IPS-18c (cell line): ENCODE measurements around the gene PABPC1L2A.
"Not testable (repeated sequence)": the region's sequence is repeated elsewhere in the genome, so short reads cannot be mapped to it uniquely, and the experiment has no call there.

ENCODE experiments used
- H3K4me3 ChIP-seq: 2 replicates; pipeline ENCODE4 v1.7.0; 2013; ENCODE audit warnings: low read depth, mild to moderate bottlenecking, low read length, moderate library complexity; ENCODE audit not compliant: insufficient read depth
- H3K9me3 ChIP-seq: one replicate; pipeline ENCODE4 v1.6.1; 2013; ENCODE audit warnings: mild to moderate bottlenecking, low read length, moderate library complexity; ENCODE audit not compliant: control insufficient read depth, insufficient read depth

PABPC1L2A gene

GRCh38 chrX:73079024-73079562, at the start of gene PABPC1L2A:
PABPC1L2A (minus strand) TSS chrX:73079512; CDS start chrX:73079386, 126 bp downstream.
- not testable (repeated sequence) for H3K4me3 ChIP-seq, H3K9me3 ChIP-seq

- Histone ChIP-seq H3K9me3 (peaks cover 9% of the 10 kb centered on the region), H3K4me3 (peak overlapping the region; percentile 52)
Observed at GRCh38 chrX:73127700-73128241, 48.5 kb upstream of the PABPC1L2A start.

GRCh38 chrX:73126240-73126639, 46.9 kb upstream of the PABPC1L2A start:
- H3K9me3 ChIP-seq = peaks cover 9% of the 10 kb centered on the region
- no peak overlapping the region; the same call in 1 of the 2 replicates for H3K4me3 ChIP-seq

GRCh38 chrX:73099505-73099904, 20.2 kb upstream of the PABPC1L2A start:
- not testable (repeated sequence) for H3K4me3 ChIP-seq, H3K9me3 ChIP-seq

GRCh38 chrX:73086766-73087165, 7.5 kb upstream of the PABPC1L2A start:
- H3K9me3 ChIP-seq, H3K4me3 ChIP-seq: not testable (repeated sequence)

- H3K4me3 ChIP-seq, H3K9me3 ChIP-seq: not testable (repeated sequence)
Observed at GRCh38 chrX:73079884-73080283, 572 bp upstream of the PABPC1L2A start.

- H3K9me3 ChIP-seq, H3K4me3 ChIP-seq: not testable (repeated sequence)
Observed at GRCh38 chrX:73078597-73078996, 715 bp downstream of the PABPC1L2A start.

- no peaks in the 10 kb centered on the region for H3K9me3 ChIP-seq
- H3K4me3 ChIP-seq = no peak overlapping the region
Observed at GRCh38 chrX:73076838-73077237, 2.5 kb downstream of the PABPC1L2A start.

GRCh38 chrX:73069365-73070035, 9.8 kb downstream of the PABPC1L2A start:
- Histone ChIP-seq H3K9me3 (peaks cover 17% of the 10 kb centered on the region), H3K4me3 (no peak overlapping the region)

GRCh38 chrX:73068467-73069364, 10.6 kb downstream of the PABPC1L2A start:
- peaks cover 17% of the 10 kb centered on the region for H3K9me3 ChIP-seq
- no peak overlapping the region for H3K4me3 ChIP-seq

GRCh38 chrX:73067761-73068466, 11.4 kb downstream of the PABPC1L2A start:
- not testable (repeated sequence) for H3K4me3 ChIP-seq

GRCh38 chrX:73028876-73029275, 50.4 kb downstream of the PABPC1L2A start:
- Histone ChIP-seq H3K9me3 (peaks cover 9% of the 10 kb centered on the region), H3K4me3 (no peak overlapping the region)

More at GRCh38 chrX:73067761-73068466, 11.4 kb downstream of the PABPC1L2A start:
- peaks cover 17% of the 10 kb centered on the region for H3K9me3 ChIP-seq
